Measurements from ENCODE around the gene EGFL7. TPM values are rescaled to one million over a fixed set of nuclear protein-coding genes. Genes with fewer than 3 reads are reported as not detected.

EGFL7 gene
- total and polyA plus RNA-seq, 2 of the 8 experiments (the other 6 are each of a cell fraction or from before 2014, with no cell fraction given), result 37.8 to 53.4 TPM

GRCh38 chr9:136718345-136719194 lies 55.9 kb downstream of the EGFL7 start:
- no peaks in the 10 kb centered on the region; the same call in 1 of the 2 replicates for H3K23me2 ChIP-seq (ENCODE audit: low read depth, low read length)
- H4K20me1 ChIP-seq (replicated peaks in 1 of 2; ENCODE audit: control insufficient read depth in 1 of 2, insufficient read depth in 2 of 2, low read length in 2 of 2), result peaks cover 20 to 34% of the 10 kb centered on the region in 2 experiments
- H3K4me3 ChIP-seq (ENCODE audit: extremely low read depth in 1 of 4, insufficient read depth in 2 of 4, low read depth in 3 of 4, low read length in 4 of 4), result no peak overlapping the region
- TF ChIP-seq POLR2A (IDR thresholded peaks at IDR 0.05; ENCODE audit: control extremely low read depth in 1 of 2, low read depth in 2 of 2, low read length in 2 of 2) (peak in 1 of 2 experiments; percentile 15; a peak in 1 of 3 replicates), KDM5A (IDR thresholded peaks at IDR 0.05; ENCODE audit: low read length) (no peak)
- no peak overlapping the region for H2BK12ac ChIP-seq (ENCODE audit: low read depth, low read length)
- H3K27ac ChIP-seq (ENCODE audit: low read depth, low read length), result no peak overlapping the region
- POLR2A ChIA-PET (ENCODE audit: partially characterized antibody), result interaction anchor here (0.6 to 11.2 kb wide), 5 partner anchors 13 to 395 kb away, joined by 3 to 223 read pairs (median 3); partner anchors contain the start of gene LCN10
- H4K91ac ChIP-seq (replicated peaks; ENCODE audit: insufficient read length, low read length), result no peak overlapping the region
- CTCF ChIA-PET (ENCODE audit: partially characterized antibody), result interaction anchor here (0.8 to 9.2 kb wide), 7 partner anchors 10 to 407 kb away, joined by 3 to 62 read pairs (median 3); partner anchors contain the start of gene LCN8
- no peak for DNase-seq (ENCODE audit: low read depth in 1 of 2, low spot score in 2 of 2)
- no peak overlapping the region; the same call in 1 of the 2 replicates for H4K8ac ChIP-seq (ENCODE audit: extremely low read depth, insufficient read depth, low read length)
- H3K36me3 ChIP-seq (ENCODE audit: control insufficient read depth in 2 of 4, insufficient read depth in 4 of 4, low read length in 3 of 4), result peaks cover 2 to 17% (median 8%) of the 10 kb centered on the region in 4 experiments; a peak in 5 of 8 replicates
- no peak overlapping the region for H2AK5ac ChIP-seq (ENCODE audit: low read depth, low read length)
- H2BK15ac ChIP-seq (ENCODE audit: low read length), result no peak overlapping the region
- H2BK120ac ChIP-seq (replicated peaks; ENCODE audit: low read depth, low read length), result no peak overlapping the region
- WGBS, 2 experiments (ENCODE audit: extremely low coverage in 1 of 2, insufficient coverage in 1 of 2, insufficient read length in 1 of 2, insufficient replicate concordance in 2 of 2, low coverage in 1 of 2, low lambda C conversion rate in 2 of 2, missing lambda C conversion rate in 1 of 2), result 91% methylated on average over 13 of the region's 20 CpGs; no CpG with 5 or more reads in 1 of the 2 experiments
- H3K79me2 ChIP-seq (ENCODE audit: control insufficient read depth in 1 of 2, insufficient read depth in 2 of 2, low read length in 2 of 2), result peaks cover 0 to 7% of the 10 kb centered on the region in 2 experiments; a peak in 1 of 4 replicates
- H3K79me1 ChIP-seq (ENCODE audit: low read depth, low read length), result peaks cover 18% of the 10 kb centered on the region
- no peak overlapping the region for H4K5ac ChIP-seq (ENCODE audit: insufficient read length, low read depth, low read length)
- H3K27me3 ChIP-seq (replicated peaks in 1 of 4; ENCODE audit: control insufficient read depth in 3 of 4, extremely low read depth in 1 of 4, insufficient read depth in 3 of 4, low read length in 3 of 4), result no peaks in the 10 kb centered on the region
- no peak overlapping the region for H3K4me2 ChIP-seq (ENCODE audit: insufficient read depth in 1 of 2, low read depth in 2 of 2, low read length in 2 of 2)
- H3K23ac ChIP-seq (ENCODE audit: insufficient read length), result no peak overlapping the region
- no peak overlapping the region for H3K9ac ChIP-seq (replicated peaks in 1 of 4; ENCODE audit: extremely low read depth in 1 of 4, low read depth in 3 of 4, low read length in 3 of 4)
- peaks cover 0 to 9% (median 3%) of the 10 kb centered on the region in 4 experiments; a peak in 4 of 7 replicates for H3K4me1 ChIP-seq (replicated peaks in 1 of 4; ENCODE audit: control insufficient read depth in 3 of 4, insufficient read depth in 4 of 4, low read length in 3 of 4)
- no peak overlapping the region for H3K14ac ChIP-seq (ENCODE audit: insufficient read length)
- no peak overlapping the region for H2AFZ ChIP-seq (ENCODE audit: low read length)
- no peak for FAIRE-seq
- peak overlapping the region; percentile 38 for H3K4ac ChIP-seq (replicated peaks; ENCODE audit: insufficient read length, low read depth, low read length)
- H2BK5ac ChIP-seq (ENCODE audit: low read depth, low read length), result no peak overlapping the region
- H3K9me3 ChIP-seq (ENCODE audit: insufficient read depth in 2 of 2, low read depth in 1 of 2, low read length in 1 of 2), result no peaks in the 10 kb centered on the region
- no peak overlapping the region for H2BK20ac ChIP-seq (ENCODE audit: low read length)
- no peak overlapping the region for H3K18ac ChIP-seq (ENCODE audit: extremely low read depth, low read length)
- H3K56ac ChIP-seq (replicated peaks; ENCODE audit: insufficient read length, low read depth, low read length), result no peak overlapping the region
